Measurements from ENCODE around the gene HINT3. TPM values are rescaled to one million over a fixed set of nuclear protein-coding genes. Genes with fewer than 3 reads are reported as not detected.

The HINT3 gene
- total RNA-seq, 2 experiments from 2014 or later, result 10.4 TPM

DNA sequence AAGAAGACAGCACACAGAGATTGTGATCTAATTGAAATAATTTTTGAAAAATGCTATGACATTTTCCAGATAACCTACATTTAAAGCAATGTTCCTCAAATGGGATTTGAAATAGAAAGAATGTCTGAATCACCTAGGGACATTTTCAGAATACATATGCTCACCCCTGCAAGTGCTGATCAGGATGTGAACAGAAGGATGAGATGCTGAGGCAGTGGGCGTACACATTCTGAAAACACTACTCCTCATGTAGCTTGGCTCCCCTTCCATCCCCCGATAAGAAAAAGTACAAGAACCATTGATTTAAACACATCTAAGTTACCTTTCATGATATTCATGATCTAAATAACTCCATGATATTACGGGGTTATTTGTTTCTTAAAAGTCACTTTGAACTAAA, 29.9 kb upstream of the HINT3 start:
- H3K27ac ChIP-seq (ENCODE audit: low read depth in 1 of 2, low read length in 2 of 2), result no peak overlapping the region
- peaks cover 5% of the 10 kb centered on the region for H3K4me1 Mint-ChIP-seq (ENCODE audit: low read depth)
- peaks cover 80% of the 10 kb centered on the region for H3K36me3 Mint-ChIP-seq (ENCODE audit: low read depth)
- ChIA-PET POLR2A (no interaction called here), CTCF (no interaction called here)
- no peaks in the 10 kb centered on the region for H3K9me3 Mint-ChIP-seq
- TF ChIP-seq, protein P1, sequence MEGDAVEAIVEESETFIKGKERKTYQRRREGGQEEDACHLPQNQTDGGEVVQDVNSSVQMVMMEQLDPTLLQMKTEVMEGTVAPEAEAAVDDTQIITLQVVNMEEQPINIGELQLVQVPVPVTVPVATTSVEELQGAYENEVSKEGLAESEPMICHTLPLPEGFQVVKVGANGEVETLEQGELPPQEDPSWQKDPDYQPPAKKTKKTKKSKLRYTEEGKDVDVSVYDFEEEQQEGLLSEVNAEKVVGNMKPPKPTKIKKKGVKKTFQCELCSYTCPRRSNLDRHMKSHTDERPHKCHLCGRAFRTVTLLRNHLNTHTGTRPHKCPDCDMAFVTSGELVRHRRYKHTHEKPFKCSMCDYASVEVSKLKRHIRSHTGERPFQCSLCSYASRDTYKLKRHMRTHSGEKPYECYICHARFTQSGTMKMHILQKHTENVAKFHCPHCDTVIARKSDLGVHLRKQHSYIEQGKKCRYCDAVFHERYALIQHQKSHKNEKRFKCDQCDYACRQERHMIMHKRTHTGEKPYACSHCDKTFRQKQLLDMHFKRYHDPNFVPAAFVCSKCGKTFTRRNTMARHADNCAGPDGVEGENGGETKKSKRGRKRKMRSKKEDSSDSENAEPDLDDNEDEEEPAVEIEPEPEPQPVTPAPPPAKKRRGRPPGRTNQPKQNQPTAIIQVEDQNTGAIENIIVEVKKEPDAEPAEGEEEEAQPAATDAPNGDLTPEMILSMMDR (IDR thresholded peaks at IDR 0.05), result no peak
- H3K4me3 Mint-ChIP-seq, result no peak overlapping the region
- ATAC-seq (ENCODE audit: poor library complexity), result no peak
- H3K36me3 ChIP-seq (ENCODE audit: insufficient read depth, low read length), result peaks cover 77% of the 10 kb centered on the region
- H3K9me3 ChIP-seq (ENCODE audit: control insufficient read depth in 1 of 2, insufficient read depth in 1 of 2, low read length in 2 of 2), result no peaks in the 10 kb centered on the region
- H3K4me1 ChIP-seq (ENCODE audit: insufficient read depth, low read length), result no peaks in the 10 kb centered on the region
- intact Hi-C loops (cut with DNase I, micrococcal nuclease), result no loop called here
- no peak overlapping the region for H3K27ac Mint-ChIP-seq
- no peaks in the 10 kb centered on the region for H3K27me3 ChIP-seq (ENCODE audit: control insufficient read depth in 1 of 2, insufficient read depth in 2 of 2, low read length in 2 of 2)
- no peak overlapping the region for H3K4me3 ChIP-seq (ENCODE audit: low read length)
- no peak for DNase-seq
- H3K27me3 Mint-ChIP-seq, result no peaks in the 10 kb centered on the region

- Histone ChIP-seq H3K27ac (ENCODE audit: low read depth in 1 of 2, low read length in 2 of 2) (no peak overlapping the region), H3K9me3 (ENCODE audit: control insufficient read depth in 1 of 2, insufficient read depth in 1 of 2, low read length in 2 of 2) (no peaks in the 10 kb centered on the region), H3K4me3 (ENCODE audit: low read length) (no peak overlapping the region), H3K27me3 (ENCODE audit: control insufficient read depth in 1 of 2, insufficient read depth in 2 of 2, low read length in 2 of 2) (no peaks in the 10 kb centered on the region), H3K4me1 (ENCODE audit: insufficient read depth, low read length) (no peaks in the 10 kb centered on the region), H3K36me3 (ENCODE audit: insufficient read depth, low read length) (peaks cover 67% of the 10 kb centered on the region)
- Mint-ChIP-seq H3K4me1 (ENCODE audit: low read depth) (peaks cover 5% of the 10 kb centered on the region), H3K4me3 (no peak overlapping the region), H3K27ac (no peak overlapping the region), H3K36me3 (ENCODE audit: low read depth) (peaks cover 74% of the 10 kb centered on the region), H3K27me3 (no peaks in the 10 kb centered on the region), H3K9me3 (no peaks in the 10 kb centered on the region)
- POLR2A ChIA-PET, result no interaction called here
- ATAC-seq (ENCODE audit: poor library complexity) (no peak), DNase-seq (no peak)
- intact Hi-C loops (cut with DNase I, micrococcal nuclease), result no loop called here
- TF ChIP-seq, protein P1 (IDR thresholded peaks at IDR 0.05), result no peak
- CTCF ChIA-PET, result no interaction called here
These were observed 28.8 kb upstream of the HINT3 start for GRCh38 chr6:125927761-125928160.

GRCh38 chr6:125930765-125931418, 25.7 kb upstream of the HINT3 start:
- TF ChIP-seq, protein P1 (IDR thresholded peaks at IDR 0.05), result no peak
- no peak overlapping the region for H3K4me3 ChIP-seq (ENCODE audit: low read length)
- no peaks in the 10 kb centered on the region for H3K27me3 Mint-ChIP-seq
- no peaks in the 10 kb centered on the region for H3K9me3 Mint-ChIP-seq
- H3K27ac Mint-ChIP-seq, result no peak overlapping the region
- H3K36me3 ChIP-seq (ENCODE audit: insufficient read depth, low read length), result peaks cover 35% of the 10 kb centered on the region
- H3K27ac ChIP-seq (ENCODE audit: low read depth in 1 of 2, low read length in 2 of 2), result no peak overlapping the region
- H3K9me3 ChIP-seq (ENCODE audit: control insufficient read depth in 1 of 2, insufficient read depth in 1 of 2, low read length in 2 of 2), result no peaks in the 10 kb centered on the region
- no peak overlapping the region for H3K4me3 Mint-ChIP-seq
- no peaks in the 10 kb centered on the region for H3K4me1 ChIP-seq (ENCODE audit: insufficient read depth, low read length)
- H3K27me3 ChIP-seq (ENCODE audit: control insufficient read depth in 1 of 2, insufficient read depth in 2 of 2, low read length in 2 of 2), result no peaks in the 10 kb centered on the region
- POLR2A ChIA-PET, result no interaction called here
- no peak for DNase-seq
- CTCF ChIA-PET, result interaction anchor here (1.2 kb wide), 1 partner anchor 26 kb away, joined by 3 read pairs; the partner anchor contains the start of gene HINT3
- no peak for ATAC-seq (ENCODE audit: poor library complexity)
- H3K4me1 Mint-ChIP-seq (ENCODE audit: low read depth), result no peaks in the 10 kb centered on the region
- intact Hi-C loops (cut with DNase I, micrococcal nuclease), result no loop called here
- peaks cover 52% of the 10 kb centered on the region for H3K36me3 Mint-ChIP-seq (ENCODE audit: low read depth)

Measured in CD4-positive, alpha-beta T cell (primary cell).